GM23338 (cell line): ENCODE data around the gene TFDP1.

Experiments
- CTCF ChIP-seq, 2 experiments: fragments of 200-600 bp in 1 of 2; sonication (generic) in 1 of 2; conservative IDR thresholded peaks; 2 replicates each; pipeline versions ENCODE4 v1.5.1 to v1.6.1; 2016 to 2017; ENCODE audit warnings: antibody characterized with exemption in 2 of 2, low read depth in 2 of 2, mild to moderate bottlenecking in 2 of 2, moderate library complexity in 1 of 2
- ETS1 ChIP-seq: IDR thresholded peaks from 2 replicates; pipeline ENCODE4 v1.6.1; 2016; ENCODE audit warnings: antibody characterized with exemption
- EZH2 ChIP-seq: fragments of 200-600 bp; sonication (generic); IDR thresholded peaks from one replicate; pipeline ENCODE4 v1.8.0; 2017; ENCODE audit warnings: antibody characterized with exemption, mild to moderate bottlenecking, low read depth; ENCODE audit not compliant: unreplicated experiment
- EZH2phosphoT487 ChIP-seq: fragments of 200-600 bp; sonication (generic); IDR thresholded peaks from one replicate; pipeline ENCODE4 v1.8.1; 2018; ENCODE audit warnings: antibody characterized with exemption; ENCODE audit not compliant: unreplicated experiment
- JUNB ChIP-seq: IDR thresholded peaks from one replicate; pipeline ENCODE4 v1.6.1; 2016; ENCODE audit warnings: antibody characterized with exemption; ENCODE audit not compliant: unreplicated experiment
- POLR2AphosphoS5 ChIP-seq: IDR thresholded peaks from 2 replicates; pipeline ENCODE4 v1.6.1; 2016; ENCODE audit warnings: antibody characterized with exemption, low read depth
- ZNF114 ChIP-seq: fragments of 250-450 bp; sonication (Bioruptor Pico); IDR thresholded peaks from 2 replicates; pipeline ENCODE4 v1.5.0; 2020; ENCODE audit warnings: mild to moderate bottlenecking, moderate library complexity
- ZNF331 ChIP-seq: fragments of 250-450 bp; sonication (Bioruptor Pico); IDR thresholded peaks from 2 replicates; pipeline ENCODE4 v1.5.0; 2020; ENCODE audit warnings: low read depth, mild to moderate bottlenecking, moderate library complexity

- TF ChIP-seq CTCF (conservative IDR thresholded peaks at IDR 0.05; ENCODE audit: low read depth in 2 of 2) (no peak), ZNF114 (no peak), POLR2AphosphoS5 (no peak), EZH2 (no peak), JUNB (no peak), EZH2phosphoT487 (no peak), ZNF331 (CRISPR knock-in tag) (no peak), ETS1 (no peak)
Measured at GRCh38 chr13:113552079-113552478, 32.5 kb upstream of the TFDP1 start.
